Epithelial cell of esophagus (primary cell): Measurements from ENCODE around the gene SRGAP2.
"Not testable (repeated sequence)": the region's sequence is repeated elsewhere in the genome, so short reads cannot be mapped to it uniquely, and the experiment has no call there.

Experiments used
- DNase-seq: peaks from one replicate; pipeline ENCODE4 v3.0.0; 2010; ENCODE audit warnings: low read depth
- H3K4me3 ChIP-seq: 2 replicates; pipeline ENCODE4 v1.5.1; 2011; ENCODE audit warnings: mild to moderate bottlenecking, low read length, control low read depth

The SRGAP2 gene

GRCh38 chr1:206235190-206235589 is 31.8 kb downstream of the SRGAP2 start:
- H3K4me3 ChIP-seq, DNase-seq: not testable (repeated sequence)

- not testable (repeated sequence) for DNase-seq, H3K4me3 ChIP-seq
Measured at GRCh38 chr1:206240288-206240687, 36.9 kb downstream of the SRGAP2 start.

GRCh38 chr1:206243335-206243734 is 40.0 kb downstream of the SRGAP2 start:
- not testable (repeated sequence) for H3K4me3 ChIP-seq, DNase-seq

DNA sequence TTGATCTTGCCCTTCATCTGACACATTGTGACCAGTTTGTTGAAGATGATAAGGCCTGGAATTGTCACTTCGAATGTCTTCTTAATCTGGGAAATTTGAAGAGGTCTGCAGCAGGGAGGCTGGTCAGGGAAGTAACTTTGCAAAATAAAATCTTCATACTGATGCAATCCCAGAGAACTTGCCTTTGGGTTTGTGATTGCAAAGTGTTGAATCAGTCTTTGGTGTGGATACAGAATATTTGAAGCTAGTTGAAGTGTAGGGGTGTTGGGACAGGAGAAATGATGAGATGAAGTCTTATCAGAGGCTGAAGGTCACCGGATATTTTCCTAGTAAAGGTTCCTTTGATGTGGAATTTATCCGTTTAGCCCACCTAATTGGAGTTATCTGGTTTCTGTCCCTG is 42.1 kb downstream of the SRGAP2 start:
- not testable (repeated sequence) for DNase-seq, H3K4me3 ChIP-seq

DNA sequence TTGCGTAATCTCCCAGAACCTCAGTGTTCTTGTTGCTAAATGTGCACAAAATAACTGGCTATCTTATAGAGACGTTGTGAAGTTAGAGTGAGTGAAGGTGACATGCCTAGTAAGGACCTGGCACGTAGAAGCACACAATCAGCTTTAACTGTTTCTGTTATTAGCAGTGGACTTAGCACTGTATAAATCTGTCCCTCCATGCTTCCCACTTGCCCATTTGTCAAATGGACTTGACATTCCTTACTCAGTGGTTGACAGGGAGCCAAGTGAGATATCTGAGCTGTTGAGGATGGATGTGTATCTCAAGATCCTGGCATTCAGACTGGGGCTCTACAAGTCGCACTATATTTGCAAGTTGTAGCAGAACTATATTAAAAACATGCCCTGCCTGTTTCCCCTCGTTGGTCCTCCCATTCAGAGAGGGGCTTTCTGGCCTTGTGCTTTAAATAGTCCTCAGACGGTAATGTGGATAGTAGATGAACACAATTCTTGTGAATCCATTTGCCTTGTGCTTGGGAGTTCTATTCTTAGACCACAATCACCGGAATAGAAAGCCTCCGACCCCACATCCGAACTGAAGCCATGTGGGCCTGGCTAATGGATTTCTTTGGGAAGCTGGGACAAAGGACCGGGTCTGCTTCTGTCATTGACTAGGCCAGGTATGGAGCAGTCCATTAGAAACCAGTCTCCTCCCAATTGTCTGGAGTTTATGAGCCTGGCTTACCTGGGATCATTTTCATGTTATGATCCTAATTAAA is 43.0 kb downstream of the SRGAP2 start:
- DNase-seq, H3K4me3 ChIP-seq: not testable (repeated sequence)

- H3K4me3 ChIP-seq, DNase-seq: not testable (repeated sequence)
Measured at GRCh38 chr1:206250953-206251681, 47.8 kb downstream of the SRGAP2 start.

DNA sequence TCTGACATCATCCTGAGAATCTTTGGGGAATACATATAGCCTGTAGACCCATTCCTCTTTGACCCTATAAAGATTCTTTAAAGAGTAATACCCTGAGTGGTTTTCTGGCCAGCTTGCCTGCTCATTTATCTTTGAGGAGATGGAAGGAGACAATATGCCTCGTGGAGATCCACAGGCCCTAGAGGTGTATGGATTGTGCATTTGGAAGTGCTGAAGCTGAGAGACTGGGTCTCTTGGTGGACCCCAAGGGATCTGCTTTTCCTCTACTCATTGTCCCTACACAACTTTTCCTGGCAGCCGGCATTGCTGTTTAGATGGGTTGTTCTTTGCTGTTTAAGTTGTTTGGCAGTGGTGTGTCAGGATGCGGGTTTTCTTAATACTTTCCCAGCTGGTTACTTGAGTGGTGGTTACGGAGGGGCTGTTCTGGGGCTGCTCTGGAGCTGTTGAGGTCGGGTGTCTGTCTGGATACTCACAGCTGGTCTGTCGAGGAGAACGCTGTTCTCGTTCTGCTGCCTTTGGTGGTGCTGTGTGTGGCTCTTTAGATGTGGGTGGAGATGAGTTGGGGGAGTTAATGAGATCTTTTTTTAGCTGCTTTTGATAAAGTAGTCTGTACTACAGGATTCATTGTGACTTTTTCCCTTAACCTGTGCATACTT is 49.5 kb downstream of the SRGAP2 start:
- not testable (repeated sequence) for H3K4me3 ChIP-seq, DNase-seq
